ENCODE results near the gene PLEKHG3.
"Not testable (repeated sequence)": the region's sequence is repeated elsewhere in the genome, so short reads cannot be mapped to it uniquely, and the experiment has no call there.

The PLEKHG3 gene

GRCh38 chr14:64686282-64686615 is 18.0 kb upstream of the PLEKHG3 start:
- DNase-seq (ENCODE audit: low read depth in 1 of 2, low spot score in 1 of 2) = no peak

- no peak for DNase-seq (ENCODE audit: low read depth in 1 of 2, low spot score in 1 of 2)
Measured at GRCh38 chr14:64688031-64688430, 16.2 kb upstream of the PLEKHG3 start.

DNA sequence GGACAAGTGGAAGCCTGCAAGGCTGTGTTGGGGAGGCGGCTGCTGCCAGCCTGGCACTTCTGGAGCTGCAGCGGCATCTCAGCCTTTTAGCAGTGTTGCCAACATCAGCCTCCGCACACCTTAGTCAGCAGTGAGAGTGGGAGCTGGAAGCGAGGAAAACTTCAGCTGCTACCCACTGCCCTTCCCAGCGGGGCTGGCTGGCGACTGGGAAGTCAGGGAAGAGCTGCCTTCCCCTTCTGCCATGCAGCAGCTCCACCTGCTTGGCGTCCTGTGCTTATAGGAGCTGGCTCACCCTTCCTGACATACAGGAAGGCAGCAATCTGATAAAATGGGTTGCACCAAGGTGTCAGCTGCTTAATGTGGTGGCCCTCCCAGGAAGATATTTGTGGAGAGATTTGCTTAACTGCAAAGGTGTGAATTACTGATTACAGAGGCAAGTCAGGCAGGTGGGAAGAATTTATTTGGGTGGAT is 15.4 kb upstream of the PLEKHG3 start:
- DNase-seq (ENCODE audit: low read depth in 1 of 2, low spot score in 1 of 2) = no peak

DNA sequence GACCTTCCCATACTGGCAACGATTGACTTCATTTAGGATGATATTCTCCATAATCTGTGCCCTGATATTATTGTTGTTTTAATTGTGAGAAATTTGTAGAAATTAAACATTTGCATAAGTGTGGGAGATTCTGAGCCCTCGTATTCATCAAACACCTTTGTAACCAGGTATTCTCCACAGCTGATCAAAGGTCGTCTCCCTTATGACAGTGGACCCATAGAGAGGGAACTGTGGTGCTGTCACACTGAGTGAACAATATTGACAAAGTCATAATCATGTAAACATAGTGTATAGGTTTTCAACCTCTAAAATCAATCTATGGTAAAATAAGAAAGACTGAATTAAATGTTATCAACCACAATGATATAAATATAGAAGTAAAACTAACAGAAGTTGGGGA is 14.9 kb upstream of the PLEKHG3 start:
- no peak for DNase-seq (ENCODE audit: low read depth in 1 of 2, low spot score in 1 of 2)

DNA sequence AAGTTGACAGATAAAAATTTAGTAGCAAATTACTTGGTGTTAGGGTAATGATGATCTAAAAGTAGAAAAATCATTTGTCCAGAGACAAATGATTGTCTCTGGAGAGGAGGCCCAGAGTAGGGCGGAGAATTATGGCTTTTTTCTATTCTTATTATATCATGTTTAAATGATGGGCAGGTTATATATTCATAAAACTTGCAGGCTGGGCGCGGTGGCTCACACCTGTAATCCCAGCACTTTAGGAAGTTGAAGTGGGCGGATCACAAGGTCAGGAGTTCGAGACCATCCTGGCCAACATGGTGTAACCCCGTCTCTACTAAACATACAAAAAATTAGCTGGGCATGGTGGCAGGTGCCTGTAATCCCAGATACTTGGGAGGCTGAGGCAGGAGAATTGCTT is 13.6 kb upstream of the PLEKHG3 start:
- not testable (repeated sequence) for DNase-seq (ENCODE audit: low read depth in 1 of 2, low spot score in 1 of 2)

GRCh38 chr14:64691376-64691775 is 12.8 kb upstream of the PLEKHG3 start:
- no peak for DNase-seq (ENCODE audit: low read depth in 1 of 2, low spot score in 1 of 2)

GRCh38 chr14:64692189-64692985 is 11.8 kb upstream of the PLEKHG3 start:
- DNase-seq (ENCODE audit: low read depth in 1 of 2, low spot score in 1 of 2) = no peak

GRCh38 chr14:64692986-64693809 is 11.0 kb upstream of the PLEKHG3 start:
- no peak for DNase-seq (ENCODE audit: low read depth in 1 of 2, low spot score in 1 of 2)

DNA sequence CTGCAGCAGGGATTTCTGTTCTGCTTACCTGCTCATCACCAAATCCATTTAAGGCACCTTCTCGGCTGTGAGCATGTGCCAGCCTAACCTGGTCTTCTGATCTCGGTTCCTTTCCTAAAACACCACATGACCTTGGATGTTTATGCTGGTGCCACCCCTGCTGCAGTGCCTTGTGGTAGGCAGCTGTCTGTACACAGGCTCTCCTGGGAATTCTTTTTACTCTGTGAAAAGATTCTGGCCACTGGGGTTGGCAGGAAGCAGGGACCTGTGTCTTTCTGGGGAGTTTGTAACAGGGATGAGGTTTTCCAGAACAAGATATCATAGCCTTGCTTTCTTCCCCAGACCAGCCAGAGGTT is 10.4 kb upstream of the PLEKHG3 start:
- no peak for DNase-seq (ENCODE audit: low read depth in 1 of 2, low spot score in 1 of 2)

DNA sequence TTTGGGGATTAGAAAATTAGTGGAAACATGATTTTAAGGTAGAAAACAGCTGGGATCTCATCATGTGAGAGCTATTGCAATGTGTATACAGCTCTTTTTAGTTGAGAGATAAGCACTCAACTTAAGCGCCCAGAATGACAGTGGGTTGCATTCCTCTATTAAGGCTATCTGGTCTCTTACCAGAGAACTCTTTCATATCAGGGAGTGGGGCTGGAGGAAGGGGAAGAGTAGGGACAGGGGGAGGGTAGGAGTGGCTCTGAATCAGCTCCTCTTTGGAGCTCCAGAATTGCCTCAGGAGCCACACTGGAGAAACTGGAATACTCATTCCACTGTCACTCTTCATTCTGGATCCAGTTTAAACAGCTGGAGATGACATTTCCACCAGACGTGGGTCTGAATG is 9.2 kb upstream of the PLEKHG3 start:
- DNase-seq (ENCODE audit: low read depth in 1 of 2, low spot score in 1 of 2) = no peak

DNA sequence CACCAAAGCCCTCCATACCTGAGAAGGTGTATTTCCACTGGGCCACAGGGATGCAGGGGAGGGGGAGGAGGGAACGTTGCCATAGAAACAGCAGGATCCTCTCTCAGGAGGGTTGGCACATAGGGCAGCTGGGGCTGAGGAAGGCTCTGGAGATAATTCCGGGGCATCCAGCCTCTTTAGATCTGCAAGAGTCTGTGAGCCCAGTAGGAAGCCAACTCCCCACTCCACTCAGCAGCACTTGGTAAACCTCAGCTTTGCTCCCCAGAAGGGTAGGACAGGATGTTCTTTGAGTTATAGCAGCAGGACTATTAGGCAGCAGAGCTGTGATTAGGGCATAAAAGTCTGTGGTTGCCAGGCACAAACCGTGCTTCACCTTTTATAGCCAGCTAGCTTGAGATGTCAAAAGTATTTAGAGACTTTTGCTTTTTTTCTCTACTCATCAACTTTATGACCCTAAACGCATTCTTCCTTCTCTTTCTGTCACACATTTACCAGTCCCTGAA is 7.8 kb upstream of the PLEKHG3 start:
- no peak for DNase-seq (ENCODE audit: low read depth in 1 of 2, low spot score in 1 of 2)

- DNase-seq (ENCODE audit: low read depth in 1 of 2, low spot score in 1 of 2) = no peak
Measured at GRCh38 chr14:64698903-64699302, 5.3 kb upstream of the PLEKHG3 start.

GRCh38 chr14:64700290-64700689 is 3.9 kb upstream of the PLEKHG3 start:
- no peak for DNase-seq (ENCODE audit: low read depth in 1 of 2, low spot score in 1 of 2)

GRCh38 chr14:64700894-64701293 is 3.3 kb upstream of the PLEKHG3 start:
- DNase-seq (ENCODE audit: low read depth in 1 of 2, low spot score in 1 of 2) = no peak

- no peak for DNase-seq (ENCODE audit: low read depth in 1 of 2, low spot score in 1 of 2)
Measured at GRCh38 chr14:64701660-64702059, 2.6 kb upstream of the PLEKHG3 start.

- no peak for DNase-seq (ENCODE audit: low read depth in 1 of 2, low spot score in 1 of 2)
Measured at GRCh38 chr14:64702493-64703394, 1.5 kb upstream of the PLEKHG3 start.

- no peak for DNase-seq (ENCODE audit: low read depth in 1 of 2, low spot score in 1 of 2)
Measured at GRCh38 chr14:64703395-64704142, 655 bp upstream of the PLEKHG3 start.

DNA sequence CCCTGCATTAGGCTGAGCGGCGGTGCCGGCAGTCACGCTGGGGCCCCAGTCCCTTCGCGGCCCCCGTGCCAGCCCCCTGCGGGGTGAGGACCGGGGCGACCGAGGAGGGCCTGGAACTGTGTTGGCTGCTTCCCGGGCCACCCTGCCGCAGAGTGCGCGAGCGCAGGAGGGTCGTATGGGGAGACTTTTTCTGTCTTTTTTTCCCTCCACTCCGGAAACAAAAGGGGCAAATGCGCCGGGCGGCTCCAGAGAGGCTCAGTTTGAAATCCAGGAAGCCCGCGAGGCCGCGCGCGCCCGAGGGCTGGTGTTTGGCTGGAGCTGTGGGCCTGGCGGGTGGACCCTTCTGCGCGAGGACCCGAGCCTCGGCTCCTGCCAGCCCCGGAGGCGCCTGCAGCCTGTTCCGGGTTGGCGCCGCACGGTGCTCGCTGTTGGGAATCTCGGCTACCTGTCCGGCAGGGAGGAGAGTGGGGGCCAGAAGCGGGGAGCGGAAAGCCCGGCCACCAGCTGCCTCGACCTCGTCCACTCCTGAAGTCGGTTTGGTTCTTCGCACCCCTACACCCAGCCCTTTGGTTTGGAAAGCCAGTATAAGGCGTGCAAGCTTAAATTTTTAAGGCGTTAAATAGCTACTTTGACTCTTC is 638 bp downstream of the PLEKHG3 start:
- DNase-seq (ENCODE audit: low read depth in 1 of 2, low spot score in 1 of 2) = no peak

GRCh38 chr14:64705381-64706118 is 1.3 kb downstream of the PLEKHG3 start:
- no peak for DNase-seq (ENCODE audit: low read depth in 1 of 2, low spot score in 1 of 2)
